K562 (cell line): ENCODE measurements around the gene DEPDC4. TPM values are rescaled to one million over a fixed set of nuclear protein-coding genes. Genes with fewer than 3 reads are reported as not detected.

Source experiments
- ATF6 ChIP-seq: sonication (generic); formaldehyde crosslinking; IDR thresholded peaks from 2 replicates; pipeline ENCODE4 v1.4.0; 2020; ENCODE audit warnings: mild to moderate bottlenecking, missing genetic modification reagents
- CBFA2T2 ChIP-seq: fragments of 450-650 bp; conservative IDR thresholded peaks from 2 replicates; pipeline ENCODE4 v1.6.1; 2017; ENCODE audit warnings: mild to moderate bottlenecking
- CHD4 ChIP-seq: fragments of 200-600 bp; sonication (generic); IDR thresholded peaks from 3 replicates; pipeline ENCODE4 v1.6.1; 2012; ENCODE audit warnings: low read depth, mild to moderate bottlenecking, mixed read lengths, low read length, inconsistent platforms; ENCODE audit not compliant: insufficient read depth, insufficient replicate concordance, poor library complexity, severe bottlenecking
- CREB3 ChIP-seq: fragments of 450-650 bp; conservative IDR thresholded peaks from 2 replicates; pipeline ENCODE4 v1.6.1; 2016; ENCODE audit warnings: missing genetic modification characterization, low read depth, mild to moderate bottlenecking, missing compliant biosample characterization, moderate library complexity
- GTF2B ChIP-seq: IDR thresholded peaks from 2 replicates; pipeline ENCODE4 v1.6.1; 2011; ENCODE audit not compliant: insufficient read length; ENCODE audit errors: extremely low read depth
- NCOA6 ChIP-seq: fragments of 450-650 bp; IDR thresholded peaks from 2 replicates; pipeline ENCODE4 v1.6.1; 2017; ENCODE audit warnings: mild to moderate bottlenecking
- PRPF4 ChIP-seq: fragments of 200-400 bp; formaldehyde crosslinking; IDR thresholded peaks from one replicate; pipeline ENCODE4 v1.6.1; 2017; ENCODE audit warnings: low read length, low read depth, mild to moderate bottlenecking; ENCODE audit not compliant: insufficient read depth, poor library complexity, severe bottlenecking
- PURB ChIP-seq: sonication (generic); formaldehyde crosslinking; IDR thresholded peaks from 2 replicates; pipeline ENCODE4 v1.9.0; 2021; ENCODE audit warnings: low read depth, mild to moderate bottlenecking, missing genetic modification reagents
- RCOR1 ChIP-seq, 2 experiments: IDR thresholded peaks; 2 replicates each; pipeline ENCODE4 v1.6.1; 2012; ENCODE audit warnings: low read depth in 2 of 2, low read length in 2 of 2, borderline replicate concordance in 1 of 2, improper control_type of control experiment in 1 of 2
- ZKSCAN1 ChIP-seq: fragments of 150-350 bp; IDR thresholded peaks from 2 replicates; pipeline ENCODE4 v1.6.1; 2016; ENCODE audit warnings: low read depth, low read length
- ZNF436 ChIP-seq: fragments of 250-450, 450-650 bp; sonication (Bioruptor Pico); formaldehyde crosslinking; IDR thresholded peaks from 2 replicates; pipeline ENCODE4 v1.7.0; 2020; ENCODE audit warnings: mild to moderate bottlenecking
- ZNF609 ChIP-seq: sonication (generic); formaldehyde crosslinking; IDR thresholded peaks from 2 replicates; pipeline ENCODE4 v1.8.1; 2023; ENCODE audit warnings: missing genetic modification reagents, mild to moderate bottlenecking, borderline replicate concordance
- ZNF644 ChIP-seq: fragments of 200-800 bp; sonication (Bioruptor generic); IDR thresholded peaks from 2 replicates; pipeline ENCODE4 v1.6.1; 2016; ENCODE audit warnings: low read depth, missing genetic modification characterization, missing compliant biosample characterization
- ZNF75A ChIP-seq: fragments of 450-650 bp; formaldehyde crosslinking; IDR thresholded peaks from 2 replicates; pipeline ENCODE4 v1.4.0; 2020; ENCODE audit warnings: mild to moderate bottlenecking
- polyA plus RNA-seq, 8 experiments: library from polyadenylated mRNA; depleted of rRNA in 4 of 8; stranded (reverse) in 5 of 8; unstranded in 3 of 8; fragments of >200 nt; fragmentation: Nextera tagmentation in 2 of 8; fragmentation: Illumina TruSeq in 1 of 8; extraction: Ambion mirVana in 2 of 8; extraction: Trizol in 1 of 8; gene quantifications; 2 replicates each; pipeline versions ENCODE4 v1.2.1 to v1.2.3, GENCODE V29; 2011 to 2014; ENCODE audit warnings: inconsistent platforms in 1 of 8, missing spikeins in 1 of 8
- total RNA-seq, 7 experiments: library from RNA; depleted of rRNA in 6 of 7; stranded (reverse); fragments of >200 nt in 6 of 7; fragmentation: Illumina TruSeq in 2 of 7; extraction: Trizol in 2 of 7; gene quantifications; 2 replicates each; pipeline versions ENCODE4 v1.2.1 to v1.2.3, GENCODE V29; 2011 to 2021; ENCODE audit warnings: low replicate concordance in 1 of 7
- TF ChIP-seq, protein P1 (sequence below): fragments of 250-450 bp; sonication (Bioruptor Pico); IDR thresholded peaks from 2 replicates; pipeline ENCODE4 v1.4.0; 2020; ENCODE audit warnings: mild to moderate bottlenecking, moderate library complexity, borderline replicate concordance

DEPDC4 gene
- total and polyA plus RNA-seq, 9 of the 15 experiments (the other 6 are each of a cell fraction or from before 2014, with no cell fraction given), result 3.6 to 13.2 (median 7.4) TPM

DNA sequence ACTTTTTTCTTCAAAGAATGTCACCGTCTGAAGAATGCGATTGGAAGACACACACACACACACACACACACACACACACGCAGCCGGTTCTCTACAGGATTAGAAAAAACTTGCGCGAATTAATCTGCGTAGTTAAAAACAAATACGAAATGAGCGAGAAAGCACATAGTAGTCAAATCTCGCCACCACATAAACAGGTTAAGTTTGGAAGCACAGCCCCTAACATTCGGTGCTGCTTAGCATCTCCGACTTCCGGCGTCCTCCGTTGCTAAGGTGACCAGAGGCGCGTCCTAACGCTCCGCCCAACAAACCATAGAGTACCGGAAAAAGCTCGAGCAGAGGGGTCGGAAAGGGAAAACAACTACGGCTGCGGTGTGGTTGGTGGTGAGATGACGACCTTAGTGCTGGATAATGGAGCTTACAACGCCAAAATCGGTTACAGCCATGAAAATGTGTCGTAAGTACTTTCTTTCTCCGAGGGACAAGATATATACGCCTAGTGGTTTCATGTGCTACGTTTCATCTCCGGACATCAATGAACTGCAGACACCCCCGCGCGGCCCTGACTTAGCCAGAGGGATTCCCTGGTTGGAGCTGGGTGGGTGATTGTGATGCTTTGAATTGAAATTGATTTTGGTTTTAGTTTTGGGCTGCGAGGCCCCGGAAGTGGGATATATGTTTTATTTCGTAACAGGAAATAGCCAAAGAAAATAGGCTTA lies 66.3 kb downstream of the DEPDC4 start, which contains the start of gene ACTR6 (continued):
- TF ChIP-seq GTF2B, result no peak
- no peak for TF ChIP-seq CREB3 (tag)
- TF ChIP-seq ZNF436 (CRISPR knock-in tag), result no peak
- no peak for TF ChIP-seq ZNF644 (tag)
- no peak for TF ChIP-seq ZNF609 (CRISPR knock-in tag)
- TF ChIP-seq RCOR1 (IDR thresholded peaks at IDR 0.05; ENCODE audit: borderline replicate concordance in 1 of 2, low read depth in 2 of 2, low read length in 2 of 2), result peak in 1 of 2 experiments; percentile 54; a peak in 1 of 4 replicates
- TF ChIP-seq PURB (CRISPR knock-in tag), result no peak
- no peak for TF ChIP-seq NCOA6
- no peak for TF ChIP-seq ZKSCAN1
- TF ChIP-seq ATF6 (CRISPR knock-in tag), result 0 out of 2 replicates have a peak, but pooled peaks have one; percentile 26
- TF ChIP-seq CBFA2T2, result no peak
- TF ChIP-seq PRPF4, result no peak
- no peak for TF ChIP-seq ZNF75A (CRISPR knock-in tag)
- TF ChIP-seq, protein P1, sequence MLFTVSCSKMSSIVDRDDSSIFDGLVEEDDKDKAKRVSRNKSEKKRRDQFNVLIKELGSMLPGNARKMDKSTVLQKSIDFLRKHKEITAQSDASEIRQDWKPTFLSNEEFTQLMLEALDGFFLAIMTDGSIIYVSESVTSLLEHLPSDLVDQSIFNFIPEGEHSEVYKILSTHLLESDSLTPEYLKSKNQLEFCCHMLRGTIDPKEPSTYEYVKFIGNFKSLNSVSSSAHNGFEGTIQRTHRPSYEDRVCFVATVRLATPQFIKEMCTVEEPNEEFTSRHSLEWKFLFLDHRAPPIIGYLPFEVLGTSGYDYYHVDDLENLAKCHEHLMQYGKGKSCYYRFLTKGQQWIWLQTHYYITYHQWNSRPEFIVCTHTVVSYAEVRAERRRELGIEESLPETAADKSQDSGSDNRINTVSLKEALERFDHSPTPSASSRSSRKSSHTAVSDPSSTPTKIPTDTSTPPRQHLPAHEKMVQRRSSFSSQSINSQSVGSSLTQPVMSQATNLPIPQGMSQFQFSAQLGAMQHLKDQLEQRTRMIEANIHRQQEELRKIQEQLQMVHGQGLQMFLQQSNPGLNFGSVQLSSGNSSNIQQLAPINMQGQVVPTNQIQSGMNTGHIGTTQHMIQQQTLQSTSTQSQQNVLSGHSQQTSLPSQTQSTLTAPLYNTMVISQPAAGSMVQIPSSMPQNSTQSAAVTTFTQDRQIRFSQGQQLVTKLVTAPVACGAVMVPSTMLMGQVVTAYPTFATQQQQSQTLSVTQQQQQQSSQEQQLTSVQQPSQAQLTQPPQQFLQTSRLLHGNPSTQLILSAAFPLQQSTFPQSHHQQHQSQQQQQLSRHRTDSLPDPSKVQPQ (CRISPR knock-in tag), result no peak
- TF ChIP-seq CHD4, result no peak
